Epithelial cell of esophagus (primary cell): ENCODE results near the gene TMEM94.
"Not testable (repeated sequence)": the region's sequence is repeated elsewhere in the genome, so short reads cannot be mapped to it uniquely, and the experiment has no call there.

Experiments
- DNase-seq: peaks from one replicate; pipeline ENCODE4 v3.0.0; 2010; ENCODE audit warnings: low read depth
- H3K4me3 ChIP-seq: 2 replicates; pipeline ENCODE4 v1.5.1; 2011; ENCODE audit warnings: mild to moderate bottlenecking, low read length, control low read depth
- CTCF ChIP-seq: IDR thresholded peaks from 2 replicates; pipeline ENCODE4 v1.5.1; 2011; ENCODE audit warnings: low read depth, mild to moderate bottlenecking, low read length, control low read depth, inconsistent platforms; ENCODE audit not compliant: insufficient read depth; ENCODE audit errors: missing control alignments

The TMEM94 gene

GRCh38 chr17:75447951-75448856, 8.2 kb upstream of the TMEM94 start:
- no peak overlapping the region for H3K4me3 ChIP-seq
- TF ChIP-seq CTCF, result no peak
- no peak for DNase-seq

- TF ChIP-seq CTCF, result no peak
- no peak overlapping the region for H3K4me3 ChIP-seq
- DNase-seq, result peak; percentile 35
Observed at GRCh38 chr17:75450270-75450669, 6.2 kb upstream of the TMEM94 start.

DNA sequence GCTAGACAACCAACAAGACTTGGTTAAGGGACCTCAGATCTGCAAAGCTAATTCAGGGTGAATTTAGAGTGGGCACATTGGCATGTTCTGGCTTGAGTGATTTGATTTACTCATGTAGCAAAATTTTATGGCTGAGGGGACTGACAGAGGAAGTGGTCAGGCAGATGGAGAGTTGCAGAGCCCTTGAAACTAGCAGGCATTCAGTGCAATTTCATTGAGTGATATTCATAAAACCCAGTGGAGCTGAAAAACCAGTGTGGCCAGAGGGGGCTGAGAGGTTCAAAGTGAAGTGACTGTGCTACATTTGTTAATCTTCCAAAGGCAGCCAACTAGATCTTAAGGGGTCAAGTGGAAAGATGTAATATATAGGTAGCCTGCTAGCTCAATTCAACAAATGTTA, 2.2 kb upstream of the TMEM94 start:
- TF ChIP-seq CTCF, result no peak
- DNase-seq, result no peak
- no peak overlapping the region for H3K4me3 ChIP-seq

- not testable (repeated sequence) for DNase-seq, H3K4me3 ChIP-seq
Observed at GRCh38 chr17:75454672-75455071, 1.8 kb upstream of the TMEM94 start.

DNA sequence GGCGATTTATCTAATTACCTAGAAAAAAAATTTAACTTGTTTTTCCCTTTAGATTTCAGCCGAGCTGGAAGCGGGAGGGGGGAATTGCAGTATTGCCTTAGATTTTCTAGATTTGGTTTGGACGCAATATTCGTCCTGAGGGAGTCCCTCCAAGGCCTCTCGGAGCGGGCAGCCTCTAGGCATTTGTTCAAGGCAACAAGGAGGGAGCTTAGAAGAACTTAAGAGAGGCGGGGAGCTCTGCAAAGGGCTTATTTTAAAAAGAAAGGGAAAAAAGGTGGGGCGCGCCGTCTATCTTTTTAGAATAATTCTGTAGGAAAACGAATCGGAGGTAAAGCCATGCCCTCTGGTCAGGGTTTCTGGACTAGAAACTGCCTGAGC, 407 bp upstream of the TMEM94 start:
- H3K4me3 ChIP-seq, result peak overlapping the region; percentile 94
- TF ChIP-seq CTCF, result no peak

DNA sequence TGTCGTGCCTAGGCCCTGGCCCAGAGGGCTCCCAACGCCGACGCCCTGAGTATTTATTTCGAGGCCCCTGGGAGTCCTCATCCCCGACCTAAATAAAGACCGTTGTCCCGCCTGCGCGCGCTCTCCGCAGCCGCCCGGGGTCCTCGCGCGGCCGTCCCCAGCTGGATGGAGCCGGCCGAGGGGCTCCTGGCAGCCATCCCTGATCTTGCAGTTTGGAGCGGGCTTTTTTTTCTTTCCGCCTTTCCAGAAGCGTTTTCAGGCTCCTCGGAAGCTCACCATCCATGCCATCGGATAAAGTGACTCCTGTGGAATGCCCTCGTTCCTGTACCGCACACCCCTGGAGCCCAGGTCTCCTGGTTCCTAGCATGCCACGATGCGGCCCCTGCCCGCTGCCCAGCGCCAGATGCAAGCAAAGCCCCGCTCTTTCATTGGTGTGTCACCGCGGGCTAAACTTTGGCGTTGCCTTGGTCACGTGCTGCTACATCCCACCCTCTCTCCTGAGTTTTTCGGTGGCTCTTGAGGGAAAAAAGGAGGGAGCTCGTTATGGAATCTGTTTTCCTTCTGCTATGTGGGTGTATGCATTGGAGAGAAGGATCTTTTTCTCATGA, 716 bp downstream of the TMEM94 start:
- no peak for TF ChIP-seq CTCF
- DNase-seq, result peak; percentile 16
- H3K4me3 ChIP-seq, result peak overlapping the region; percentile 94

More for the DNA sequence above, 407 bp upstream of the TMEM94 start:
- no peak for DNase-seq

DNA sequence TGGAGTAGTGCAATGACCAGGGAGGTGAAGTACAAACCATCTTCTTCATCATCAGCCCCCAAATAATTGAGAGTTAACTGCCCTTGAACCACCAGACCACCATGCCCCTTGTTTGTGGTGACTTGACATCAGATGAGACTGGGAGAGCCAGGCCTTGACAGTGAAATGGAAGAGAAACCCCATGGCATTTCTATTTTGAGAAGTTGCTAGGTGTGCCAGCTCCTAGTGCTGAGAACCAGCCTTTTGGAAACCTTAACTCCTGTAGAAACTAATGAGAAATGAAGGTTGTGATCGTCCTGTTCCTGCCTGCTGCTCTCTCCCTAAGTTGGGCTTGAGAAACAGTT, 2.8 kb downstream of the TMEM94 start:
- TF ChIP-seq CTCF, result no peak
- no peak overlapping the region for H3K4me3 ChIP-seq
- DNase-seq, result no peak
